ENCODE data around the gene HBB. TPM values are rescaled to one million over a fixed set of nuclear protein-coding genes. Genes with fewer than 3 reads are reported as not detected.

Gene HBB
- total and polyA plus RNA-seq, 2 of the 4 experiments (the other 2 are of a cell fraction), result 0.24 TPM; not detected in 1

- Histone ChIP-seq H4K20me1 (ENCODE audit: insufficient read depth, low read length) (no peaks in the 10 kb centered on the region), H3K56ac (ENCODE audit: extremely low read depth, insufficient read depth, low read length) (no peak overlapping the region), H3K9me1 (ENCODE audit: insufficient read depth, low read length) (no peaks in the 10 kb centered on the region), H2BK20ac (ENCODE audit: low read depth, low read length) (no peak overlapping the region), H2AK5ac (ENCODE audit: low read depth, low read length) (no peak overlapping the region), H2BK120ac (ENCODE audit: low read depth, low read length) (no peak overlapping the region), H3K4ac (ENCODE audit: low read depth, low read length) (no peak overlapping the region), H3K36me3 (ENCODE audit: control insufficient read depth, insufficient read depth, low read length) (no peaks in the 10 kb centered on the region), H3K27me3 (ENCODE audit: control insufficient read depth, insufficient read depth, low read length) (no peaks in the 10 kb centered on the region), H3K18ac (ENCODE audit: low read depth, low read length) (no peak overlapping the region), H3K9me3 (ENCODE audit: control insufficient read depth, insufficient read depth, low read length) (no peaks in the 10 kb centered on the region), H2AK9ac (replicated peaks; ENCODE audit: low read depth, low read length, poor library complexity) (no peak overlapping the region), H4K8ac (ENCODE audit: low read depth in 2 of 2, low read length in 2 of 2) (no peak overlapping the region), H3K4me1 (ENCODE audit: control insufficient read depth, insufficient read depth, low read length) (no peaks in the 10 kb centered on the region; the same call in 1 of the 2 replicates), H2BK15ac (ENCODE audit: low read depth, low read length) (no peak overlapping the region), H3K14ac (replicated peaks; ENCODE audit: low read depth, low read length) (no peak overlapping the region), H3K9ac (ENCODE audit: low read depth, low read length) (no peak overlapping the region), H3K79me1 (ENCODE audit: low read depth in 1 of 2, low read length in 2 of 2) (no peaks in the 10 kb centered on the region), H4K5ac (ENCODE audit: low read depth, low read length) (no peak overlapping the region), H3K27ac (ENCODE audit: insufficient read depth, low read length) (no peak overlapping the region), H2AFZ (replicated peaks; ENCODE audit: low read length, poor library complexity) (no peak overlapping the region), H3K23ac (ENCODE audit: low read depth, low read length) (no peak overlapping the region), H2BK5ac (ENCODE audit: low read depth, low read length, poor library complexity, severe bottlenecking) (no peak overlapping the region), H3K4me3 (ENCODE audit: insufficient read depth, low read depth, low read length) (no peak overlapping the region), H4K91ac (ENCODE audit: insufficient read depth, low read depth, low read length) (no peak overlapping the region), H3K4me2 (ENCODE audit: low read depth, low read length) (no peak overlapping the region)
- ChIA-PET CTCF (no interaction called here), POLR2A (ENCODE audit: unreplicated experiment) (no interaction called here)
- TF ChIP-seq USF2 (IDR thresholded peaks at IDR 0.05; ENCODE audit: low read depth, low read length) (no peak), NFE2L2 (IDR thresholded peaks at IDR 0.05; ENCODE audit: low read depth, low read length) (no peak), POLR2A (IDR thresholded peaks at IDR 0.05; ENCODE audit: low read depth, low read length) (no peak), MAFK (IDR thresholded peaks at IDR 0.05; ENCODE audit: low read depth, low read length) (no peak), CEBPB (IDR thresholded peaks at IDR 0.05; ENCODE audit: low read depth, low read length) (no peak), ELK1 (IDR thresholded peaks at IDR 0.05; ENCODE audit: borderline replicate concordance, low read depth, low read length) (no peak), MAZ (IDR thresholded peaks at IDR 0.05; ENCODE audit: borderline replicate concordance, low read depth, low read length) (no peak), BHLHE40 (IDR thresholded peaks at IDR 0.05; ENCODE audit: low read depth, low read length) (no peak), SMC3 (IDR thresholded peaks at IDR 0.05; ENCODE audit: low read depth, low read length) (no peak), CTCF (conservative IDR thresholded peaks at IDR 0.05; ENCODE audit: low read depth, low read length) (no peak), RAD21 (IDR thresholded peaks at IDR 0.05; ENCODE audit: low read length) (no peak)
- intact Hi-C loops (cut with micrococcal nuclease) (no loop called here), in situ Hi-C loops (cut with MboI; ENCODE audit: low sequenced_read_pairs) (no loop called here), dilution Hi-C loops (cut with HindIII; ENCODE audit: low sequenced_read_pairs, unreplicated experiment) (no loop called here)
- ATAC-seq (ENCODE audit: low read depth) (no peak), DNase-seq (no peak)
- no TSS peak for BruUV-seq (replicated peaks)
Observed at GRCh38 chr11:5266609-5267008, 39.7 kb upstream of the HBB start.
